Neural crest cell (in vitro differentiated cells): ENCODE data around the gene PEX13. TPM values are rescaled to one million over a fixed set of nuclear protein-coding genes. Genes with fewer than 3 reads are reported as not detected.
"Not testable (repeated sequence)": the region's sequence is repeated elsewhere in the genome, so short reads cannot be mapped to it uniquely, and the experiment has no call there.

ENCODE experiments used
- DNase-seq: peaks from one replicate; pipeline ENCODE4 v3.0.0; 2021; ENCODE audit warnings: low read depth, mixed read lengths, low spot score
- H3K27ac Mint-ChIP-seq: one replicate; pipeline ENCODE4 v1.8.0; 2021; ENCODE audit warnings: mild to moderate bottlenecking, mixed read lengths; ENCODE audit not compliant: unreplicated experiment
- H3K27me3 Mint-ChIP-seq: 2 replicates; pipeline ENCODE4 v1.8.0; 2021; ENCODE audit warnings: low read depth, mild to moderate bottlenecking, mixed read lengths
- H3K36me3 Mint-ChIP-seq: 2 replicates; pipeline ENCODE4 v1.8.0; 2021; ENCODE audit warnings: low read depth, mild to moderate bottlenecking, mixed read lengths
- H3K4me1 Mint-ChIP-seq: 2 replicates; pipeline ENCODE4 v1.8.0; 2021; ENCODE audit warnings: mixed read lengths
- H3K4me3 Mint-ChIP-seq: one replicate; pipeline ENCODE4 v1.8.0; 2021; ENCODE audit warnings: mild to moderate bottlenecking, mixed read lengths
- H3K9me3 Mint-ChIP-seq: 2 replicates; pipeline ENCODE4 v1.8.0; 2021; ENCODE audit warnings: mixed read lengths
- total RNA-seq: library from RNA; stranded (reverse); gene quantifications from 2 replicates; pipeline ENCODE4 v1.2.1, GENCODE V29; 2021
- TF ChIP-seq, protein P1 (sequence below): fragments of 200-600 bp; sonication (generic); conservative IDR thresholded peaks from 2 replicates; pipeline ENCODE4 v1.5.0; 2021; ENCODE audit warnings: antibody characterized with exemption, mild to moderate bottlenecking

The PEX13 gene
- total RNA-seq, 1 donor from 2014 or later: 26.9 TPM

- H3K36me3 Mint-ChIP-seq: no peaks in the 10 kb centered on the region
- H3K4me1 Mint-ChIP-seq: no peaks in the 10 kb centered on the region
- no peaks in the 10 kb centered on the region for H3K9me3 Mint-ChIP-seq
- DNase-seq: no peak
- no peaks in the 10 kb centered on the region for H3K27me3 Mint-ChIP-seq
- H3K4me3 Mint-ChIP-seq: no peak overlapping the region
- TF ChIP-seq, protein P1, sequence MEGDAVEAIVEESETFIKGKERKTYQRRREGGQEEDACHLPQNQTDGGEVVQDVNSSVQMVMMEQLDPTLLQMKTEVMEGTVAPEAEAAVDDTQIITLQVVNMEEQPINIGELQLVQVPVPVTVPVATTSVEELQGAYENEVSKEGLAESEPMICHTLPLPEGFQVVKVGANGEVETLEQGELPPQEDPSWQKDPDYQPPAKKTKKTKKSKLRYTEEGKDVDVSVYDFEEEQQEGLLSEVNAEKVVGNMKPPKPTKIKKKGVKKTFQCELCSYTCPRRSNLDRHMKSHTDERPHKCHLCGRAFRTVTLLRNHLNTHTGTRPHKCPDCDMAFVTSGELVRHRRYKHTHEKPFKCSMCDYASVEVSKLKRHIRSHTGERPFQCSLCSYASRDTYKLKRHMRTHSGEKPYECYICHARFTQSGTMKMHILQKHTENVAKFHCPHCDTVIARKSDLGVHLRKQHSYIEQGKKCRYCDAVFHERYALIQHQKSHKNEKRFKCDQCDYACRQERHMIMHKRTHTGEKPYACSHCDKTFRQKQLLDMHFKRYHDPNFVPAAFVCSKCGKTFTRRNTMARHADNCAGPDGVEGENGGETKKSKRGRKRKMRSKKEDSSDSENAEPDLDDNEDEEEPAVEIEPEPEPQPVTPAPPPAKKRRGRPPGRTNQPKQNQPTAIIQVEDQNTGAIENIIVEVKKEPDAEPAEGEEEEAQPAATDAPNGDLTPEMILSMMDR: no peak
- H3K27ac Mint-ChIP-seq: no peak overlapping the region
These were observed 32.8 kb upstream of the PEX13 start for GRCh38 chr2:60984720-60985119.

DNA sequence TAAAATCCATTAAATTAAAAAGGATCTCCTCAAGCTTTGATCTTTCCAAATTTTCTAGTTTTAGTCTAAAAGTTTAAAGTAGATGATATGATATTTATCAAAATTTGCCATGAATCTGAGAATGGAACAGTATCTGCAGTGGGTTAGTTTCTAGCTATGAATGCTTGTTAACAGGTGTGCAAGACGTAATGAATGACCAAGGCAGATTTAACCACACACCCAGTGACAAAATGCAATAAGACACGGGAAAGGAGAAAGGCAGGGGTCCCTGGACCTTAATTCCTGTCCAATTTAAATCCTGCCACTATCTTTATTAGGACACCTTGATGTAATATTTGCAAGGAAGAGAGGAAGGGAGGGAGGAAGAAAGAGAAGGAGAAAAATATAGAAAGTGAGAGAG is 30.5 kb upstream of the PEX13 start:
- TF ChIP-seq, protein P1: no peak
- no peak overlapping the region for H3K4me3 Mint-ChIP-seq
- H3K36me3 Mint-ChIP-seq: peaks cover 13% of the 10 kb centered on the region
- no peak for DNase-seq
- no peaks in the 10 kb centered on the region for H3K4me1 Mint-ChIP-seq
- H3K9me3 Mint-ChIP-seq: peaks cover 9% of the 10 kb centered on the region
- H3K27ac Mint-ChIP-seq: no peak overlapping the region
- H3K27me3 Mint-ChIP-seq: no peaks in the 10 kb centered on the region

GRCh38 chr2:60987656-60988055 is 29.9 kb upstream of the PEX13 start:
- not testable (repeated sequence) for H3K27ac Mint-ChIP-seq, H3K9me3 Mint-ChIP-seq, H3K4me3 Mint-ChIP-seq, H3K4me1 Mint-ChIP-seq, DNase-seq, H3K27me3 Mint-ChIP-seq
- H3K36me3 Mint-ChIP-seq: peaks cover 15% of the 10 kb centered on the region

GRCh38 chr2:60989259-60989658 is 28.3 kb upstream of the PEX13 start:
- no peak for DNase-seq
- TF ChIP-seq, protein P1: no peak
- Mint-ChIP-seq H3K27me3 (no peaks in the 10 kb centered on the region), H3K9me3 (peaks cover 9% of the 10 kb centered on the region), H3K4me3 (no peak overlapping the region), H3K36me3 (peaks cover 15% of the 10 kb centered on the region), H3K4me1 (no peaks in the 10 kb centered on the region), H3K27ac (no peak overlapping the region)

GRCh38 chr2:60991644-60992043 is 25.9 kb upstream of the PEX13 start:
- TF ChIP-seq, protein P1: no peak
- Mint-ChIP-seq H3K9me3 (peaks cover 9% of the 10 kb centered on the region), H3K4me3 (no peak overlapping the region), H3K36me3 (peaks cover 15% of the 10 kb centered on the region), H3K27ac (no peak overlapping the region), H3K4me1 (no peaks in the 10 kb centered on the region), H3K27me3 (no peaks in the 10 kb centered on the region)
- no peak for DNase-seq

- Mint-ChIP-seq H3K4me3 (no peak overlapping the region), H3K9me3 (peaks cover 9% of the 10 kb centered on the region), H3K27ac (no peak overlapping the region), H3K27me3 (no peaks in the 10 kb centered on the region), H3K4me1 (no peaks in the 10 kb centered on the region), H3K36me3 (peaks cover 15% of the 10 kb centered on the region)
- TF ChIP-seq, protein P1: no peak
- DNase-seq: no peak
These were observed 24.5 kb upstream of the PEX13 start for GRCh38 chr2:60992985-60993392.
